Omental fat pad (tissue), 4 donors: ENCODE results near the gene KLF4. TPM values are rescaled to one million over a fixed set of nuclear protein-coding genes. Genes with fewer than 3 reads are reported as not detected.

Experiments
- ATAC-seq: fragments of 150-250 bp; one replicate; pipeline ENCODE4 v1.9.1; 2016; ENCODE audit warnings: mild to moderate bottlenecking, moderate library complexity; ENCODE audit not compliant: low FRiP score
- DNase-seq: peaks from one replicate; pipeline ENCODE4 v3.0.0-alpha.2; 2019; ENCODE audit warnings: low spot score
- total RNA-seq, 4 donors: library from RNA; depleted of rRNA; stranded (reverse); fragments of >200 nt; gene quantifications; one replicate each; pipeline ENCODE4 v1.1.0, GENCODE V29; 2016
- TF ChIP-seq, protein P1 (sequence below), 3 donors: fragments of 450-650 bp; IDR thresholded peaks; one replicate each; pipeline ENCODE4 v1.5.1; 2016 to 2017; ENCODE audit warnings: antibody characterized with exemption in 3 of 3, mild to moderate bottlenecking in 3 of 3, moderate library complexity in 2 of 3

The KLF4 gene
- total RNA-seq = 100 to 1,000 TPM; 175 to 352 (median 244) TPM

- ATAC-seq (peak; percentile 76), DNase-seq (peak; percentile 88)
- TF ChIP-seq, protein P1, sequence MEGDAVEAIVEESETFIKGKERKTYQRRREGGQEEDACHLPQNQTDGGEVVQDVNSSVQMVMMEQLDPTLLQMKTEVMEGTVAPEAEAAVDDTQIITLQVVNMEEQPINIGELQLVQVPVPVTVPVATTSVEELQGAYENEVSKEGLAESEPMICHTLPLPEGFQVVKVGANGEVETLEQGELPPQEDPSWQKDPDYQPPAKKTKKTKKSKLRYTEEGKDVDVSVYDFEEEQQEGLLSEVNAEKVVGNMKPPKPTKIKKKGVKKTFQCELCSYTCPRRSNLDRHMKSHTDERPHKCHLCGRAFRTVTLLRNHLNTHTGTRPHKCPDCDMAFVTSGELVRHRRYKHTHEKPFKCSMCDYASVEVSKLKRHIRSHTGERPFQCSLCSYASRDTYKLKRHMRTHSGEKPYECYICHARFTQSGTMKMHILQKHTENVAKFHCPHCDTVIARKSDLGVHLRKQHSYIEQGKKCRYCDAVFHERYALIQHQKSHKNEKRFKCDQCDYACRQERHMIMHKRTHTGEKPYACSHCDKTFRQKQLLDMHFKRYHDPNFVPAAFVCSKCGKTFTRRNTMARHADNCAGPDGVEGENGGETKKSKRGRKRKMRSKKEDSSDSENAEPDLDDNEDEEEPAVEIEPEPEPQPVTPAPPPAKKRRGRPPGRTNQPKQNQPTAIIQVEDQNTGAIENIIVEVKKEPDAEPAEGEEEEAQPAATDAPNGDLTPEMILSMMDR (IDR thresholded peaks at IDR 0.05) = no peak
Observed at GRCh38 chr9:107489687-107490605, at the start of gene KLF4. KLF4 (minus strand) TSS chr9:107489769; CDS start chr9:107489172, 597 bp downstream.

DNA sequence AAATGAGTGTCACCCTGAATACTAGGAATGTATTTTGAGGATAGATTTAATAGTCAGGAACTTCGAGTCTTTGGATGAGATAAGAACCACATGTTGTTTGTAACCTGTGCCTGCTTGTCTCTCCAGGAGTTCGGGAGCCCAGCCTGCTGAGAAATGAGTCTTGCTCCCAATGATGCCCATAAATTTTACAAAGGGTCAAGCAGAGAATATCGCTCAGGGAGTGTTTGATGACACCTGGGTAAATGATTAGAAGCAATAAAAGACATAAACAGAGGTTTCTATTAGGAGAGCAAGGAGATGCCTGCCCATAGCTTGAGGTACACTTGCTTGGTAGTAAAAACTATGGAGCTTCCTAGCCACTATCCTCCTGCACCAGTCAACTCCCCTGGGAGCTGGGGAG lies 46.9 kb upstream of the KLF4 start:
- TF ChIP-seq, protein P1 (IDR thresholded peaks at IDR 0.05) = no peak
- DNase-seq (no peak), ATAC-seq (no peak)

- TF ChIP-seq, protein P1 (IDR thresholded peaks at IDR 0.05) = no peak
- DNase-seq = no peak
- no peak for ATAC-seq
Observed at GRCh38 chr9:107534510-107535078, 45.0 kb upstream of the KLF4 start.

DNA sequence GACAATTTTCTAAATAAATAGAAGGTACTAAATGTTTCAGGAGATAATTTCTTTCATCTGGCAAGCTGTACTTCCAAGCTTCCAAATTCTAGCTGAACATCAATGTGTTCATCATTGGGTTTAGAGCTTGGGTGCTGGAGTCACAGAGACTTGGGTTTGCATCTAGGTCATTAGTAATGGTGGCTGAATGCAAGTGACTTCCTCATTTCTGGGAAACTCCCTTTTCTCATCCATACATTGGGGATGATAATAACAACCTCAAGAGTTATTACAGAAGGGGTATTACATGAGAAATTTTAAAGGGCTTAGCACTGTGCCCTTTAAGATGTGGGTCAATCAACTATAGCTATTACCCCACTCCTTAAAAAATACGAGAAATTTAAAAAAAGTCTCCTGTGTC lies 41.1 kb upstream of the KLF4 start:
- no peak for ATAC-seq
- TF ChIP-seq, protein P1 (IDR thresholded peaks at IDR 0.05) = no peak
- no peak for DNase-seq

- DNase-seq = no peak
- ATAC-seq = no peak
- TF ChIP-seq, protein P1 (IDR thresholded peaks at IDR 0.05) = no peak
Observed at GRCh38 chr9:107528686-107529085, 39.1 kb upstream of the KLF4 start.

DNA sequence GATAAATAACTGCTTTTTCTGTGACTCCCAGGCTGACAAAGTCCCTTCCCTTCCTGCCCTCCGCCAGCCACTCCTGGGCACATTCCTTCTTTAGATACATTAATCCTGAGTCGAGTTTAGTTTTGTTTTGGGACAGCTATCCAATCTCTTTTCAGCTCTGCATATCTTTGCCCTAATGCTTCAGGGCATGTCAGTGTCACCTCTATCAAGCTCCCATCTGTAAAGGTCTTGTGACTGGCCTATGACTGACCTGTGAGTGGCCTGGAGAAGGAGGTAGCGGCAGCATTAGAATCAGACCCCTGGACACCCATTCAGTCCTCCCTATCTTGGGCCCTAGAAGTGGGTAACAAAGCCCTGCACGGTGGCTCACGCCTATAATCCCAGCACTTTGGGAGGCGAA lies 34.0 kb upstream of the KLF4 start:
- TF ChIP-seq, protein P1 (IDR thresholded peaks at IDR 0.05) = no peak
- ATAC-seq (no peak), DNase-seq (no peak)
